ENCODE data around the gene GPR15LG.
A peak's percentile ranks its signal among the peaks of the same experiment; 100 is the strongest.

GPR15LG gene

GRCh38 chr10:84214046-84214572 lies 40.5 kb downstream of the GPR15LG start:
- DNase-seq (ENCODE audit: low spot score), result no peak
- no peak for FAIRE-seq

GRCh38 chr10:84214612-84215235 lies 41.1 kb downstream of the GPR15LG start:
- peak; percentile 30 for DNase-seq (ENCODE audit: low spot score)

GRCh38 chr10:84216834-84217233 lies 43.2 kb downstream of the GPR15LG start:
- FAIRE-seq (no peak), DNase-seq (ENCODE audit: low spot score) (no peak)

More at GRCh38 chr10:84214612-84215235, 41.1 kb downstream of the GPR15LG start:
- FAIRE-seq, result no peak

GRCh38 chr10:84217746-84218145 lies 44.1 kb downstream of the GPR15LG start:
- no peak for DNase-seq (ENCODE audit: low spot score)
- no peak for FAIRE-seq

GRCh38 chr10:84221916-84222315 lies 48.3 kb downstream of the GPR15LG start:
- FAIRE-seq, result no peak
- DNase-seq (ENCODE audit: low spot score), result no peak

- FAIRE-seq, result no peak
- peak; percentile 25 for DNase-seq (ENCODE audit: low spot score)
Observed at GRCh38 chr10:84224411-84225028, 50.9 kb downstream of the GPR15LG start.

GRCh38 chr10:84225427-84226173 lies 52.0 kb downstream of the GPR15LG start, which contains the start of gene LRIT2:
TSS of gene LRIT2 (minus strand) at chr10:84225544. CDS start at chr10:84225520, 24 bp downstream.
- FAIRE-seq (no peak), DNase-seq (ENCODE audit: low spot score) (no peak)

GRCh38 chr10:84226616-84227015 lies 53.0 kb downstream of the GPR15LG start:
- FAIRE-seq (no peak), DNase-seq (ENCODE audit: low spot score) (no peak)

GRCh38 chr10:84227810-84228209 lies 54.2 kb downstream of the GPR15LG start:
- DNase-seq (ENCODE audit: low spot score) (no peak), FAIRE-seq (no peak)

- no peak for FAIRE-seq
Observed at GRCh38 chr10:84230359-84230758, 56.8 kb downstream of the GPR15LG start.

GRCh38 chr10:84232376-84232775 lies 58.8 kb downstream of the GPR15LG start:
- DNase-seq (ENCODE audit: low spot score) (no peak), FAIRE-seq (no peak)

More at GRCh38 chr10:84230359-84230758, 56.8 kb downstream of the GPR15LG start:
- DNase-seq (ENCODE audit: low spot score), result no peak

GRCh38 chr10:84233940-84234339 lies 60.3 kb downstream of the GPR15LG start:
- DNase-seq (ENCODE audit: low spot score) (no peak), FAIRE-seq (no peak)

- no peak for DNase-seq (ENCODE audit: low spot score)
- FAIRE-seq, result no peak
Observed at GRCh38 chr10:84234479-84234878, 60.9 kb downstream of the GPR15LG start.

Measured in urothelium cell line (cell line).